ENCODE measurements around the gene PGAP6.
"Not testable (repeated sequence)": the region's sequence is repeated elsewhere in the genome, so short reads cannot be mapped to it uniquely, and the experiment has no call there.

- not testable (repeated sequence) for TF ChIP-seq CTCF (IDR thresholded peaks at IDR 0.05); USF2 (IDR thresholded peaks at IDR 0.05); ATOH8 (CRISPR knock-in tag; IDR thresholded peaks at IDR 0.05; ENCODE audit: low read depth); ZNF302 (CRISPR knock-in tag; IDR thresholded peaks at IDR 0.05); SMC3 (IDR thresholded peaks at IDR 0.05); PHF8 (IDR thresholded peaks at IDR 0.05; ENCODE audit: borderline replicate concordance, low read depth); BHLHE40 (IDR thresholded peaks at IDR 0.05; ENCODE audit: low read depth, low read length); MAZ (IDR thresholded peaks at IDR 0.05; ENCODE audit: borderline replicate concordance, low read depth, low read length); RFX5 (IDR thresholded peaks at IDR 0.05); HEYL (CRISPR knock-in tag; IDR thresholded peaks at IDR 0.05); KDM1A (IDR thresholded peaks at IDR 0.05; ENCODE audit: low read depth); HMGXB4 (CRISPR knock-in tag; IDR thresholded peaks at IDR 0.05; ENCODE audit: borderline replicate concordance); NR3C1 (IDR thresholded peaks at IDR 0.05); POLR2A (IDR thresholded peaks at IDR 0.05; ENCODE audit: low read length)
Measured at GRCh38 chr16:331181-331814, 50.5 kb downstream of the PGAP6 start.
